HepG2 (cell line): ENCODE measurements around the gene C9orf50. TPM values are rescaled to one million over a fixed set of nuclear protein-coding genes. Genes with fewer than 3 reads are reported as not detected.

ENCODE experiments used
- AHDC1 ChIP-seq: sonication (generic); formaldehyde crosslinking; IDR thresholded peaks from 2 replicates; pipeline ENCODE4 v1.5.1; 2020; ENCODE audit warnings: mild to moderate bottlenecking, missing genetic modification reagents, borderline replicate concordance
- FOXM1 ChIP-seq: sonication (generic); formaldehyde crosslinking; IDR thresholded peaks from 2 replicates; pipeline ENCODE4 v1.5.0; 2020; ENCODE audit warnings: missing genetic modification reagents
- MAF1 ChIP-seq: sonication (generic); formaldehyde crosslinking; IDR thresholded peaks from 2 replicates; pipeline ENCODE4 v1.5.0; 2020; ENCODE audit warnings: missing genetic modification reagents, borderline replicate concordance
- MAFF ChIP-seq: IDR thresholded peaks from 2 replicates; pipeline ENCODE4 v1.6.1; 2011; ENCODE audit warnings: low read depth, low read length, improper control_type of control experiment
- RFXAP ChIP-seq: sonication (generic); formaldehyde crosslinking; IDR thresholded peaks from 2 replicates; pipeline ENCODE4 v1.4.0; 2020; ENCODE audit warnings: missing genetic modification reagents, borderline replicate concordance
- TAF15 ChIP-seq: fragments of 200-400 bp; formaldehyde crosslinking; IDR thresholded peaks from one replicate; pipeline ENCODE4 v1.6.1; 2018; ENCODE audit warnings: mild to moderate bottlenecking, low read depth, low read length; ENCODE audit not compliant: poor library complexity, severe bottlenecking
- ZBTB46 ChIP-seq: sonication (generic); formaldehyde crosslinking; IDR thresholded peaks from 2 replicates; pipeline ENCODE4 v1.4.0; 2020; ENCODE audit warnings: mild to moderate bottlenecking, missing genetic modification reagents, borderline replicate concordance
- ZNF276 ChIP-seq: sonication (generic); formaldehyde crosslinking; IDR thresholded peaks from 2 replicates; pipeline ENCODE4 v1.4.0; 2020; ENCODE audit warnings: mild to moderate bottlenecking, low read depth, missing genetic modification reagents
- ZNF609 ChIP-seq: sonication (generic); formaldehyde crosslinking; IDR thresholded peaks from 2 replicates; pipeline ENCODE4 v1.4.0; 2020; ENCODE audit warnings: mild to moderate bottlenecking, missing genetic modification reagents, borderline replicate concordance
- ZNF800 ChIP-seq: sonication (generic); formaldehyde crosslinking; IDR thresholded peaks from 2 replicates; pipeline ENCODE4 v1.4.0; 2020; ENCODE audit warnings: missing genetic modification reagents
- polyA plus RNA-seq, 8 experiments: library from polyadenylated mRNA; depleted of rRNA in 3 of 8; stranded (reverse) in 7 of 8; unstranded in 1 of 8; fragments of >200 nt; fragmentation: Illumina TruSeq in 4 of 8; extraction: Trizol in 4 of 8; gene quantifications; 2 replicates each; pipeline versions ENCODE4 v1.2.1 to v1.2.3, GENCODE V29; 2011 to 2016; ENCODE audit warnings: low read depth in 4 of 8, missing spikeins in 1 of 8, mixed read lengths in 1 of 8; ENCODE audit not compliant: insufficient read depth in 1 of 8
- total RNA-seq, 5 experiments: library from RNA; depleted of rRNA; stranded (reverse); fragments of >200 nt; fragmentation: Illumina TruSeq; extraction: Trizol; gene quantifications; 2 replicates each; pipeline ENCODE4 v1.2.3, GENCODE V29; 2016; ENCODE audit warnings: low read depth in 1 of 5

The C9orf50 gene
- total and polyA plus RNA-seq, 2 of the 13 experiments (the other 11 are each of a cell fraction or from before 2014, with no cell fraction given): not detected

GRCh38 chr9:129641750-129642585 is 21.1 kb upstream of the C9orf50 start, which contains the start of gene ASB6 (continued):
- TF ChIP-seq ZBTB46 (CRISPR knock-in tag): peak; percentile 73; the same call in 1 of the 2 replicates
- peak; percentile 66 for TF ChIP-seq ZNF609
- 0 out of 2 replicates have a peak, but pooled peaks have one; percentile 24 for TF ChIP-seq MAF1 (CRISPR knock-in tag)
- TF ChIP-seq ZNF800 (CRISPR knock-in tag): peak; percentile 75
- no peak for TF ChIP-seq FOXM1
- no peak for TF ChIP-seq AHDC1
- TF ChIP-seq RFXAP (CRISPR knock-in tag): peak; percentile 85
- TF ChIP-seq MAFF: no peak
- 0 out of 2 replicates have a peak, but pooled peaks have one; percentile 45 for TF ChIP-seq ZNF276 (CRISPR knock-in tag)
- TF ChIP-seq TAF15: peak; percentile 64
